HTERT RPE-1 (cell line): ENCODE results near the gene PLXNA4.

Experiments
- in situ Hi-C: fragments of 300-500 bp; cut with MboI; formaldehyde crosslinking; loops from 4 replicates; pipeline ENCODE4 v1.14.3; 2020; ENCODE audit warnings: low sequenced_read_pairs

Gene PLXNA4

DNA sequence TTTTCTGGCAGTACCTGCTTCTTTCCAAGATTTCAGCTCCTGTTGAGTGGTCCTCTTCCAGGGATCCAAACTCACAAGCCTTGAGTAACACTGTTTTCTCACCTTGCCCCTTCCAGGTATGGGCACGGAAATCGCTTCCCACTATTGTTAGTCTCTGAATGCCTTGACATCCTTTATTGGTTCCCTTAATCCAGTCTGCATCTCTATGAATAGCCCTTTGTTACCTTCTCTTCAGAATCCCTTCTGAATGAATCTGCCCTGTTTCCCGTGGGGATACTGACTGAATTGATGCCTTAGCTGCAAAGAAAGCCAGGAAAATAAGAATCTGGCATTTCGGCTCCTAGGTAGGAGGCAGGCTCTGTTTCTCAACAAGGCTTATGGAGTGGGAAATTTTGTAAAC is 467.7 kb downstream of the PLXNA4 start:
- in situ Hi-C loops = no loop called here

DNA sequence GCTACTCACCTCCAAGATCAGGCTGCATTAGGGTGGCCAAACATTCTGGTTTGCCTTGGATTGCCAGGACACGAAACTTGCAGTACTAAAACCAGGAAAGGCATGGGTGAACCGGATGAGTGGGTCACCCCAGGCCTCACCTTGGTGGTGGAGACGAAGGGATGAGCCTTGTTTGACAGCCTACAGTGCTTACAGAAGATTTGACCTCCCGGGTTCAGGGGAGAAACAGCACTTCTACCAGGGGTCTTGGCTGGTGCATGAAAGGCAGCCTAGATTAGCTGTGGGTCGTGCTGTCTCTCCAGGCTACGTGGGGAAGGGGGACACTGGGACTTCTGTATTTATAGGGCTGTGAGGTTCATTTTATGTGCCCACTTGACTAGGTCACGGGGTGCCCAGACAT is 469.8 kb downstream of the PLXNA4 start:
- in situ Hi-C loops = no loop called here

DNA sequence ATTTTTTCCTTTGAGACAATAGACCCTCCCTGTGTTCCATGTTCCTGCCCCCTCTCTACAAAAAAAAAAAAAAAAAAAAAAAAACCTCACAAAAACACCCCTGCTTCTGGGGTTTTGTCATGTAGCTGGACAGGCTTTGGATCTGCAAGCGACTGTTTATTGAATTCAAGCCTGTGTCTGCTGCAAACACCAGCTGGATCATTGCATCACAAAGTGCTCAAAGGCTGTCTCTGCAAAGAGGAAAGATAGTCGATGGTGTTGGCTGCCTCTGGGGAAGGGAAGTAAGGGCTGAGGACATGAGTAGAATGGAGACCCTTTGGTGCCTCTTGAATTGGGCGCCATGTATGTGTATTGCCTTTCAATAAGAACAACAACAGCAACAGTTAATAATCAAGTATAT is 471.2 kb downstream of the PLXNA4 start:
- in situ Hi-C loops = no loop called here

DNA sequence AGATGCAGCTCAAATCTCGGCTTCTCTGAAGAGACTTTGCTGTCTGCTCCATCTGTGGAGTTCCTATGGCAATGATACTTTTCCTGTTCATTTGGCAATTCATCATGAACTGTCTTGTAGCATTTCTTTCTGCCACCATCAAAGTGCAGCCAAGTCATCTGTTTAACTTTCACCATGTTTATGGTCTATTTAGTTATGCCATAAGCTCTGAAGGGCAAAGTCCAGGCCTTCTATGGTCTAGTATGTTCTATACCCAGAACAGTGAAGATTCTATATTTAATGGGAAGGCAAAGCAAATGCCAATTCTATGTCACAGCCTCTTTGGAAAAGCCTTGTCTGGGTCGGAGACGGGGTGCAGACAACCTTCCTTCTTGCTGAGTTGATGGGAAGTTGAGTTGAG is 472.6 kb downstream of the PLXNA4 start:
- in situ Hi-C loops = no loop called here

DNA sequence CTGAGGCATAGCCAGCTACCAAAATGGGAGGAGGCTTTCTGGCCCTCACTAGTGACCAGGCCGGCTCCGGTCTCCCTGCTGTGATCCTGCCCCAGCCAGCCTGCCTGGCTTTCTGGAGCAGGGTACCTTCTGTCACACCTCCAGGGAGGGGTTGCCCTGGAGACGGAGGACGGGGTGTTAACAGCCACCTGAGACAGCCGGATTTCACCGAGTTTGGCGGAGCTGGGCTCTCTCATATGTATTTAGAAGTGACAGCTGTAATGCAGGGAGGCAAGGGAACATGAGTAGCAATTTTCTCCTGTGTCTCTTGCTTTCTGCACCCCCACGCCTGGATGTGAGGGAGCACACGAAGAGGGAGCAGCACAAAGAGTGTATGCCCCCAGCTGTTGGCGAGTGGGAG is 473.3 kb downstream of the PLXNA4 start:
- in situ Hi-C loops = no loop called here

DNA sequence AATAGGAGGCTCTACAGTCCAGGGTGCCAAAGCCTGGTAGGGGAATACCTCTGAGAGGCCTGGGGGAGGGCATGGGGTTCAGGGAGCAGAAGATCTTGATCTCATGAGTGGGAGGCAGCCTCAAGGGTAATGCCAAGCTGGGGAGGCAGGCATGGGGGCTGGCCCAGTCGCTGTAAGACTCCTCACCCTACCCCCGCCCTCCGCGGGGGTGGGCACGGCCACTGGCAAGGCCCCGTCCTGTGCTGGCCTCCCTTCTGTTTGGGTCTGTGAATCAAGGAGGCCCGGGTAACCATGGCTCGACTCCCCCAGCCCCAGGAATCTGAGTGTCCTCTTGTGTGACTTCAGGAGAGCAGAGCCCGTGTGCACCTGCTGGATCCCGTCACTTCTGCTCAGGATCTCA is 473.9 kb downstream of the PLXNA4 start:
- in situ Hi-C loops = no loop called here

DNA sequence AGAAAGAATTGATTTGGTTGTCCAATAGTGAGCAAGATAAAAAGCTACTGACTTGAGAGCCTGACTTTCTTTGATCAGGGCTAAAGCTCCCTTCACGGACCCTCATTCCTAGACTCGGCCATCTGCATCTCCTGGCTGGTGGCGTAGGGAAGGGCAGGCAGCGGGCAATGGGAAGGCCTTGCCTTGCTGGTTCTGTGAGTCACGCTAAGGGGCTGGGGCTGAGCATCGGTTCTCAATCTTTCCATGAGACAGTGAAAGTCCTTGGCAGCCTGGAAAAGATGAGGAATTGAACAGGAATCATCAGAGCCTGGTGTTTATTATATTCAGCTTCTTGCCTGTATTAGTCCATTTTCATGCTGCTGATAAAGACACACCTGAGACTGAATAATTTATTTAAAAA is 475.3 kb downstream of the PLXNA4 start:
- in situ Hi-C loops = no loop called here

DNA sequence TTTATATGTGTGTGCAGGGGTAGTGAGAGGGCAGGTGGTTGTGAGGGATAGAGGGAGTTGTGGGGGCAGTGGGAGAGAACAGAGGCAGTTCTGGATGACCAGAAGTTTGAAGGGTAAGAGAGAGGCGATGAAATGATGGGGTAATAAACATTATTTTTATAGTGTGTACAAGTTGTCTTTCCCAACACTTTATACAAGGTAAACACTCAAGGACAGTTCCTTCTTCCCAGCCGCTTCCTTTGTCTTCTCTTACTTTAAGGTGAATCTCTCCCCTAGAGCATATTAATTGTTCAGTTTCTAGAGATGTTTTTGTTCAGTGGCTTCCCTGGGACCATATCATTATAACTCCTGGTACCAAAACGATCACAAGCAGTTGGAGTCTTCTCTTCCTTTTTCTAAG is 475.8 kb downstream of the PLXNA4 start:
- in situ Hi-C loops = no loop called here

DNA sequence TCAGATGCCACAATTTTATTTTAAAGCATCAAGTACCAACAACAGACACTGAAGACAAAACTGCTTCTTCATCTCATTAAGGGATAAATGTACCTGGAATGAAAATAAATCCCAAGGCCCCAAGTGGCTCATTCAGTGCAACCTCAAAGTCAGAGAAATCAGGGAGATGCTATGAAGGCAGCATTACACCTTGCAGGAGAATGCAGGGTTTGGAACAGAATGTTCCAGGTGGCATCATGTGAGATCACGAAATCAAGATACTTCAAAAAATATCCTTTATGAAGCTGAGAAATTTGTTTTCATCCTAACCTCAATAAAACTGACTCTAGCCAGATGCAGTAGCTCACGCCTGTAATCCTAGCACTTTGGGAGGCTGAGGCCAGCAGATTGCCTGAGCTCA is 477.1 kb downstream of the PLXNA4 start:
- in situ Hi-C loops = no loop called here

DNA sequence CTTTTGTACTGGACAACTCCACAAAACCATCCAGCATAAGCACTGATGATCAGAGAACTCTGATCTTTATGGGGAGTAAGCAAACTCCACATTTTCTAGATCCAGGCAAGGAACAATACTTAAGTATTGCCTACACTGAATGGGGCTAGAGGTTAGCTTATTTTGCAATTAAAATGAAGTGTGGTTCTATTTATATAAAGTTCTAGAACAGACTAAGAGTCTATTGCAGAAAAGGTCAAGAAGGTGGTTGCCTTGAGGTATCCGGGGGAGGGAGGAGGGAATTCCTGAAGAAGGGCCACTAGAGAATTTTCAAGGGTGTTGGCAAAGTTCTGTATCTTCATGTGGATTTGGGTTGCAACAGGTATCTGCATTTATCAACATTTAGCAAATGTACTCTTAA is 477.9 kb downstream of the PLXNA4 start:
- in situ Hi-C loops = no loop called here

DNA sequence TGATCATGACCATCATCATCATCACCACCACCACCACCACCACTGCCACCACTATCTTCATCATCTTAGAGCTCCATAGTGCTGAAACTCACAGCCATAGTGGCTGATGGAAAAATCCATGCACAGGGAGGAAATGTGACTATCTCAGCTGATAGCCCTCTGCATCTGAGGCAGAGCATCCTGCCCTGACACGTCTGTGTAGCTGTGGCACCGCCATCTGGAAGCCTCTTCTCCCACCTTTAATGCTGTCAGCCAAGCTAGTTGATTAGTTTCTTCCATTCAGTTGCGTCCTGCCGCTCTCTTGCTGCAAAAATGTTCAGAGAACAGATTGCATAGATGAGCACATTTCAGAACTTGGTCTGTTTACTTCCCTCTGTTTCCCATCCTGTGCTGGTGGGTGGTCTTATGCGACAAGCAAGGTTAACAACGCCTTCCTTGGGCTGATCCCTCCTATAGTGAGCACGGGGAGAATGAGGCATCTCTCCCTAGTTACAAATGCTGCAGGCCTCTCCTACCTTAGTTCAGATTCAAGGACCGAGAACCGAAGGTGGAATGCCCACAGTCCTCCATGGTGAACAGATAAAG is 478.6 kb downstream of the PLXNA4 start:
- in situ Hi-C loops = no loop called here

DNA sequence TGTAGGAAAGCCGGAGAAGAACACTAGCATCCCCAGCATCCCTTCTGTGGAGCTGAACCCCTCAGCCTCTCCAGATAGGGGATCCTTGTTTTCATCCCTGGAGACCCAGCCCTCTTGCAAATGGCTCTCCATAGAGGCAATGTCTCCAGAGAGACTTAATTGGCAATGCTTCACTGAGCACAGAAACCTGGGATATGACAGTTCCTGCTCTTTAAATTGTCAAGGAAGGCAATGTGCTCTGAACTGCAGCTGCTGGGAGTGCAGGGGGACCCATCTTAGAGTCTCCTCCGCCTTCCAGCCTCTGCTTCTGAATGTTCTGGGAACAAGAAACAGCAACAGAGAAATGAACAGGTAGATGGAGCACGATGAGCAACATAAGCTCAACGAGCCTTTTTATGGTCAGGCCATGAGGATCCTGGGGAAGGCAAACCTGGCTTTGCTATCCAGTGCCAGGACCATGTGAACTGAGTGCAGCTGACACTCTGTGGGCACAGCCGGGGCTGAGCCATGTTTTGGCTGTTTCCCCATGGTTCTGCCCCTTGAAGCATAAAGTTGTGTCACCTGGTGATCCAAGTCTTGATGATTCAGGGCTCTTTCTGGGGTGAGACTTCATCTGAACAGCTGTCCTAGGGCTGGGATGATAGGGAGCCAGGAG is 481.0 kb downstream of the PLXNA4 start:
- in situ Hi-C loops = no loop called here

DNA sequence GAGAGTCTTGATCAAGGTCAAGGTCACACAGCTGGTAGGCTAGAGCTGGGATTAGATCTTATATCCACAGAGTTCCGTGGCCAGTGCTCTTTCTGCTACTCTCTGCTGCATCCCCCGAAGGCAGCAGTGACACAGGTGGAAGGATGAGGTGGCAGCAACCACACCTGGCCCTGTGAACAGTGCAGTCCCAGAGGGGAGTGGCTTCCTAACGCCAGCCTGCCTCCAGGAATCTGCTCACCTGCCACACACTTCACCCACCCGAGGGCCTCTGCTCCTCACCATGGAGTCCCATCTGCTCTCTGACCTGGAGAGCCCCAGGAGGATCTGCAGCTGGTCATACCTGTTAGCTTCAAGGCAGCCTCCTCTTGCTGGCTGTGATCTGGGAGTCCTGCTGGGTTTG is 484.2 kb downstream of the PLXNA4 start:
- in situ Hi-C loops = no loop called here

DNA sequence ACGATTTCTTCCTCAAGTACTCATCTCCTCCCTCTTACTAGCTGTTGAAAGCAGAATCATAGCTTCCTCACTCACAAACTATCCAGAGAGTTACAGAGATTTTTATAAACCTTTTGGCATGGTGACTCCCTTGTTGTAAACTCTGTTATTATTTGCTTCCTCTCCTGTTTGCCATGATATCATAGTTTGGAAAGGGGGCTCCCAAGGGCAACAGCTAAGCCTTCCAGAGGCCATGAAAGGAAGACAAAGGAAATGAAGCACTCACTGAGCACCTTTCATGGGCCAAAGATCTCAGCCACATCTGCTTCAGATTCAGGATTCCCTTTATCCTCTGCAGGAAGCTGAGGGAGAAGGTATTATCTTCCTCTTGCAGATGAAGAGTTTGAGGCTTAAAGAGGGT is 484.6 kb downstream of the PLXNA4 start:
- in situ Hi-C loops = no loop called here

DNA sequence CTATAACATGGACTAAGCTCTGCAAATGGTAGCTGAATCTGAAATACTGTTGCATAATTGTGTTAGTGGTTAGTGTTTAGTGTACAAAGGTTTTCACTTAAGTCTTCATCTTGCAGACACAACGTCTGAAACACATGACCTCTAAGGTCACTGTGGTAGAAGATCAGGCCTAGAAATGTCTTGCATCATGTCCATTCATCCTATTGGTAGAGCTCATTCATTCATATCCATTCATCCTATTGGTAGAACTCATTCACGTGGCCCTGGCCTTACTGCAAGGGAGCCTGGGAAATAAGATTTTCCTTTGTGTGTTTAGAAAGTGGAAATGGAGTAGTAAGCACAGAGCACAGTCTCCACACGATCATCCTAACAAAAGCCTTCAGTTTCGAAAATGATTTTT is 485.8 kb downstream of the PLXNA4 start:
- in situ Hi-C loops = no loop called here

DNA sequence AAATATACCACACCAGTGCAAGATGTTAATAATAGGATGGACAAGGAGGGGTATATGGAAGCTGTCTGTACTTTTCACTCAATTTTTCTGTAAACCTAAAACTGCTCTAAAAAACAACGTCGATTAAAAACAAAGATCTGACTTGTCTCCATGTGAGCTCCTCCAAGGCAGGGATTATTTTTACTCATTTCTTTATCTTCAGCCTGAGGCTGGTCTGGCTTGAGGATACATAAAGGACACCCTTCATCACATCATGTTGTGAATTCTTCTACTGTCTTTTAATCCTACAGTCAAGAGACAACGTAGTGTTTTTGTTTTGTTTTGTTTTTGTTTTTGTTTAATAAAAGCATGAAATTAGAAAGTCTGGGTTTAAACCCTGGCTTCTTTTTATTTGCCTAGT is 486.9 kb downstream of the PLXNA4 start:
- in situ Hi-C loops = no loop called here

DNA sequence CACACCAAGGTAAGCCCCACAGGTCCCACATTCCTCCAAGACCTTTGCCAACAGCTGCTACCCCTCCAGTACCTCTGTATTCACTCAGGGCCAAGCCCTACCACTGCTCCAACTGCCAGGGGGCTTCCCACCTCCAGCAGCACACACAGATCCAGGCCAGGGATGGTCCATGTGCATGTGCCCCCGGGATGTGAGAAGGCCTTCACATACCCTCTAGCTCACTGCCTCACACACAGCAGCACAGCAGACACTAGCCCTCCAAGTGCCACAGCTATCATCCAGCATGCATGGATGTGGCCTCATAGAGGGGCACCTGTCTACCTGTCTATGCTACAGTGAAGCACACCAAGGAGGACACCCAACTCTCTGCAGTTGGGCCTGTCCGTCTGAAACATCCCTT is 488.8 kb downstream of the PLXNA4 start:
- in situ Hi-C loops = no loop called here

DNA sequence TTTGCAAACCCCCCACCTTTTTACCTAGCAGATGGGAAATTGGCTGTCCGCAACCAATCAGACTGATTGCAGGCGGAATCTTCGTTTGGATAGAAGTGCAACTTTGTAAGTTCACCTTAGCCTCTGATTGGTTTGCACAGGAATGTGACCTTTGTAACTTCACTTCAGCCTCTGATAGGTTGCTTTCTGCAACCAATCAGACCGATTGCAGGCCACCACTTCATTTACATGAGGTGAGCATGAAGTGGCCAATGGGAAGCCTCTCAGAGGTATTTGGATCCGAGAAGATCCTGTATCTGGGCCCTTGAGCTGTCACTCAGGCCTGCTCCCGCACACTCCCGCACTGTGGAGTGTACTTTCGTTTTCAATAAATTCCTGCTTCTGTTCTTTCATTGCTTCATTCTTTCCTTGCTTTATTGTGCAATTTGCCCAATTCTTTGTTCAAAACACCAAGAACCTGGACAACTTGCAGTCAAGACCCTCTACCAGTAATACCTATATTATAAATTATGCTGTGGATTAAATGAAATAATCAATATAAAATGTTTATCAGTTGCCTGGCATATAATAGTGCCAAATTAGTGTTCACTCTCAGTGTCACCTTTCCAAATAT is 491.4 kb downstream of the PLXNA4 start:
- in situ Hi-C loops = no loop called here

DNA sequence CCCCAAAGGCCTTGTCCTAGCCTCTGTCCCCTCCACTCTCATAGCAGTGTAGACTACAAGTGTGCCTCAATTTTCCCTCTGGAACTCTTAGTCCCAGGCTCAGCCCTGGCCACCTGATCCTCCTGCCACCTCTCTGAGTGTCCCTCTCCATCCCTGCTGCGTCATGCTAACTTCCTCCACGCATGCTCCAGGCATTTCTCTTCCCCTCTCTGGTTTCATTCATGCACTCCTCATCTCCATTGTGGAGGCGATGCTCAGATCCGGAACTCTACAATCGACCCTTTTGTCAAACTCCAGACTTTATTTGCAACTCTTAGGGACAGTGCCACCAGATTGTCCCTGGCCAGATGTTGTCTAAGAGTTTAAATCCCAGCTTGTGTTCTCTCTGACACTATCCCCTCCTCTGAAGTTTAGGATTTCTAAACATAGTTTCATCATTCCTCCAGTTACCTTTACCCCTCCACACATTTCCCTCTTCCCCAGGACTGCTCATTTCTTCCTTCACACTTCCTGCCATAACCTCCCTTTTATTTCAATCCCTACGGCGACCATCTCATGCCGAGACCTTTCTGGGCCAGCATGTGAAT is 492.6 kb downstream of the PLXNA4 start:
- in situ Hi-C loops = no loop called here

DNA sequence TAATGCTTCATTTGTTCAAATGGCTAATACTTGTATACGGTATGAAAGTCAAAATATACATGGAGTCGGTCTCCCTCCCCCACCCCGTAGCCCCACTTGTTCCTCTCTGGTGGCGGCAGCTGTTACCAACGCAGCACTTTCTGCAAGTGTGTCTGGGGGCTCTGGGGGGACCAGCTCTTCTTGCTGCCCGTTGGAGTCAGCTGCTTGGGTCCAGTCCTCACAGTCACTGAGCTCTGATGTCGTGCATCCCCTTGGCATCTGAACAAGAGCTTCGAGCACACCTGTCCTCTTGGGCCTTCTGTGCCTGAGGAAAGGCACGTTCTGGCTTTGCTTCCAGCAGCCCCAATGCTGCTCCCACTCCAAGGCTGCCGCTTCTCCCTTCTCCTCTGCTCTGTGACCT is 493.1 kb downstream of the PLXNA4 start:
- in situ Hi-C loops = no loop called here

DNA sequence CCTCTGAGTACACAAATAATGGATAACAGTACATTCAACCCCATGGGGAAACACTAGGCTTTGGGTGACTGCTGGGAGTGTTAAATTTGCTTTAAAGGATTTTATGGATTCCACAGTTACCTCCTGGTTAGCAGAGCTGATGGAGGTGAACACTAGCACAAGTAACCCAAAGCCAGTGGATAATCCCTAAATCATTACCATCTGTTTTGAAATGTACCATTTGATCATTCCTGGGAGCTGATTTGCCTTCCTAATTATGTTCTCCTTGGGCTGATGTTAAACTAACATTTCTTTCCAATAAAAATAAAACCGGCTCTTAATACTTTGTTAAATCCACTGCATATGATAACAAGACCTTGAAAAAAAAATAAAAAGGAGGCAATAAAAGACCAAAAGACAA is 493.9 kb downstream of the PLXNA4 start:
- in situ Hi-C loops = no loop called here

DNA sequence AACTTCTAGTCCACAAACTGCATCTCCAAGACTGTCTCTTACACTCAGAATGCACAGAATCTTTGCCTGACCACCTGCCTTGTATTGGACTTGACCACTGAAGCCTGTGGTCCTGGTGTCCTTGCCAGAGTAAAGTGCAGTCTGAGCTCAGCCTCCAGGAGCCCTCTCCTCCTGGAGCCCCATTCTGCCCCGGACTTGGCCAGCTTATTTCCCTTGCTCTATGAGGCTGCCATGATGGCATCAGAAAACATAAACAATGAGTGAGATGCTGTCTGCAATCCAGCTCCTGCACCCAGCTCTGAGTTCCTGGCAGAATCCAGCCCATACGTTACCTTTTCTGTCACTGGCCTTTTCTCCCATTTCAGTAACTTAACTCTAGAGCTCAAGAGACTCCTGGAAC is 494.6 kb downstream of the PLXNA4 start:
- in situ Hi-C loops = no loop called here
